ENCODE measurements around the gene SNCAIP. TPM values are rescaled to one million over a fixed set of nuclear protein-coding genes. Genes with fewer than 3 reads are reported as not detected.

The SNCAIP gene
- total and polyA plus RNA-seq, 2 of the 4 experiments (the other 2 are of a cell fraction), result 15.3 to 19.0 TPM

- dilution Hi-C loops (cut with HindIII; ENCODE audit: low sequenced_read_pairs, unreplicated experiment) (no loop called here), in situ Hi-C loops (cut with MboI; ENCODE audit: low sequenced_read_pairs) (no loop called here), intact Hi-C loops (cut with micrococcal nuclease) (loop anchor here (5.0 kb wide), 1 partner anchor 82 kb away; the partner anchor contains the start of gene SNCAIP)
- peak overlapping the region; percentile 86 for H4K5ac ChIP-seq (ENCODE audit: low read depth, low read length)
- no peak overlapping the region for H4K91ac ChIP-seq (ENCODE audit: insufficient read depth, low read depth, low read length)
- peak overlapping the region; percentile 93; the same call in 1 of the 2 replicates for H3K27ac ChIP-seq (ENCODE audit: insufficient read depth, low read length)
- ChIA-PET CTCF (interaction anchor here (0.6 to 1.0 kb wide), 2 partner anchors 15 to 21 kb away, joined by 3 to 4 read pairs; no protein-coding TSS in a partner anchor), POLR2A (ENCODE audit: unreplicated experiment) (no interaction called here)
- no peak overlapping the region for H3K4me3 ChIP-seq (ENCODE audit: insufficient read depth, low read depth, low read length)
- ATAC-seq (ENCODE audit: low read depth) (peak; percentile 91), DNase-seq (peak; percentile 71)
- WGBS, 2 experiments (ENCODE audit: extremely low coverage in 2 of 2, insufficient read length in 1 of 2), result no CpG with 5 or more reads among the region's 6 CpGs
- peak overlapping the region; percentile 60 for H3K18ac ChIP-seq (ENCODE audit: low read depth, low read length)
- H2BK20ac ChIP-seq (ENCODE audit: low read depth, low read length), result peak overlapping the region; percentile 53; the same call in 1 of the 2 replicates
- no peak overlapping the region for H2AK9ac ChIP-seq (replicated peaks; ENCODE audit: low read depth, low read length, poor library complexity)
- H3K9me3 ChIP-seq (ENCODE audit: control insufficient read depth, insufficient read depth, low read length), result no peaks in the 10 kb centered on the region
- peak overlapping the region; percentile 19 for H2BK5ac ChIP-seq (ENCODE audit: low read depth, low read length, poor library complexity, severe bottlenecking)
- H3K36me3 ChIP-seq (ENCODE audit: control insufficient read depth, insufficient read depth, low read length), result no peaks in the 10 kb centered on the region
- H2BK15ac ChIP-seq (ENCODE audit: low read depth, low read length), result no peak overlapping the region
- H3K56ac ChIP-seq (ENCODE audit: extremely low read depth, insufficient read depth, low read length), result no peak overlapping the region
- H2AFZ ChIP-seq (replicated peaks; ENCODE audit: low read length, poor library complexity), result no peak overlapping the region
- H3K9ac ChIP-seq (ENCODE audit: low read depth, low read length), result no peak overlapping the region; the same call in 1 of the 2 replicates
- H3K23ac ChIP-seq (ENCODE audit: low read depth, low read length), result no peak overlapping the region
- H2BK120ac ChIP-seq (ENCODE audit: low read depth, low read length), result peak overlapping the region; percentile 60
- H2AK5ac ChIP-seq (ENCODE audit: low read depth, low read length), result 0 out of 2 replicates have a peak overlapping the region, but pooled peaks have one; percentile 0
- peak overlapping the region; percentile 22 for H3K14ac ChIP-seq (replicated peaks; ENCODE audit: low read depth, low read length)
- no peaks in the 10 kb centered on the region for H4K20me1 ChIP-seq (ENCODE audit: insufficient read depth, low read length)
- H3K4me2 ChIP-seq (ENCODE audit: low read depth, low read length), result peak overlapping the region; percentile 20; the same call in 1 of the 2 replicates
- H3K4me1 ChIP-seq (ENCODE audit: control insufficient read depth, insufficient read depth, low read length), result peaks cover 8% of the 10 kb centered on the region
- TF ChIP-seq SMC3 (IDR thresholded peaks at IDR 0.05; ENCODE audit: low read depth, low read length) (no peak), MXI1 (IDR thresholded peaks at IDR 0.05; ENCODE audit: borderline replicate concordance, low read depth, low read length) (no peak), CEBPB (IDR thresholded peaks at IDR 0.05; ENCODE audit: low read depth, low read length) (0 out of 2 replicates have a peak, but pooled peaks have one; percentile 28)
- peak overlapping the region in 1 of 2 experiments; percentile 43; a peak in 2 of 4 replicates for H4K8ac ChIP-seq (ENCODE audit: low read depth in 2 of 2, low read length in 2 of 2)
- no peaks in the 10 kb centered on the region for H3K27me3 ChIP-seq (ENCODE audit: control insufficient read depth, insufficient read depth, low read length)
- peak overlapping the region; percentile 21; the same call in 1 of the 2 replicates for H3K4ac ChIP-seq (ENCODE audit: low read depth, low read length)
- BruUV-seq (replicated peaks), result no TSS peak
- H3K79me1 ChIP-seq (ENCODE audit: low read depth in 1 of 2, low read length in 2 of 2), result peaks cover 2 to 4% of the 10 kb centered on the region in 2 experiments; a peak in 1 of 4 replicates
- H3K9me1 ChIP-seq (ENCODE audit: insufficient read depth, low read length), result peaks cover 4% of the 10 kb centered on the region
Measured at GRCh38 chr5:122394284-122394930, 82.4 kb downstream of the SNCAIP start.

Data from IMR-90 (cell line).